Mesenchymal stem cell (in vitro differentiated cells and primary cell): Measurements from ENCODE around the gene FAM120B.

Experiments
- DNase-seq: peaks from one replicate; pipeline ENCODE4 v3.0.0-alpha.2; 2013
- H2AFZ ChIP-seq: one replicate; pipeline ENCODE4 v1.6.1; 2013; ENCODE audit warnings: low read depth, mild to moderate bottlenecking, control low read depth, inconsistent platforms, low read length, moderate library complexity
- H2AK5ac ChIP-seq: 2 replicates; pipeline ENCODE4 v1.6.1; 2013; ENCODE audit warnings: low read length, moderate library complexity, mild to moderate bottlenecking, inconsistent platforms; ENCODE audit not compliant: severe bottlenecking
- H2BK120ac ChIP-seq: one replicate; pipeline ENCODE4 v1.6.1; 2013; ENCODE audit warnings: low read depth, mild to moderate bottlenecking, inconsistent platforms, low read length, moderate library complexity
- H2BK12ac ChIP-seq, 2 experiments: one replicate each; pipeline ENCODE4 v1.6.1; 2013; ENCODE audit warnings: inconsistent platforms in 2 of 2, low read length in 2 of 2, mild to moderate bottlenecking in 2 of 2, moderate library complexity in 2 of 2, control low read depth in 1 of 2
- H2BK15ac ChIP-seq: one replicate; pipeline ENCODE4 v1.6.1; 2013; ENCODE audit warnings: mild to moderate bottlenecking, low read depth, inconsistent platforms; ENCODE audit not compliant: poor library complexity, severe bottlenecking
- H2BK5ac ChIP-seq: 2 replicates; pipeline ENCODE4 v1.6.1; 2013; ENCODE audit warnings: low read depth, mild to moderate bottlenecking, low read length, control low read depth, inconsistent platforms; ENCODE audit not compliant: poor library complexity, severe bottlenecking
- H3K14ac ChIP-seq, 2 experiments: one replicate each; pipeline ENCODE4 v1.6.1; 2013; ENCODE audit warnings: inconsistent platforms in 2 of 2, low read length in 2 of 2, control low read depth in 1 of 2, mild to moderate bottlenecking in 1 of 2, moderate library complexity in 1 of 2
- H3K18ac ChIP-seq, 2 experiments: one replicate each; pipeline ENCODE4 v1.6.1; 2013; ENCODE audit warnings: inconsistent platforms in 2 of 2, low read length in 2 of 2, control low read depth in 1 of 2, low read depth in 1 of 2, mild to moderate bottlenecking in 1 of 2
- H3K23ac ChIP-seq, 2 experiments: one replicate each; pipeline ENCODE4 v1.6.1; 2013; ENCODE audit warnings: inconsistent platforms in 2 of 2, low read length in 2 of 2, mild to moderate bottlenecking in 2 of 2, moderate library complexity in 2 of 2, control low read depth in 1 of 2
- H3K27ac ChIP-seq: 2 replicates; pipeline ENCODE4 v1.5.1; 2013; ENCODE audit warnings: mild to moderate bottlenecking, moderate library complexity, low read length, control low read depth, inconsistent platforms; ENCODE audit not compliant: poor library complexity, severe bottlenecking
- H3K27me3 ChIP-seq, 2 experiments: 2 replicates each; pipeline versions ENCODE4 v1.6.1 to v1.7.0; 2013; ENCODE audit warnings: low read length in 2 of 2, mild to moderate bottlenecking in 2 of 2, moderate library complexity in 2 of 2, control low read depth in 1 of 2, inconsistent platforms in 1 of 2; ENCODE audit not compliant: control insufficient read depth in 1 of 2, insufficient read depth in 1 of 2
- H3K36me3 ChIP-seq, 2 experiments: 2 replicates each; pipeline versions ENCODE4 v1.6.1 to v1.7.0; 2013; ENCODE audit warnings: low read length in 2 of 2, control low read depth in 1 of 2, inconsistent platforms in 1 of 2, low read depth in 1 of 2, mild to moderate bottlenecking in 1 of 2; ENCODE audit not compliant: insufficient read depth in 2 of 2, control insufficient read depth in 1 of 2
- H3K4ac ChIP-seq, 2 experiments: one replicate each; pipeline ENCODE4 v1.6.1; 2013; ENCODE audit warnings: inconsistent platforms in 2 of 2, low read length in 2 of 2, mild to moderate bottlenecking in 2 of 2, moderate library complexity in 2 of 2, control low read depth in 1 of 2, low read depth in 1 of 2
- H3K4me1 ChIP-seq: 2 replicates; pipeline ENCODE4 v1.6.1; 2013; ENCODE audit warnings: low read depth, low read length, control low read depth; ENCODE audit not compliant: control insufficient read depth, insufficient read depth
- H3K4me2 ChIP-seq: 2 replicates; pipeline ENCODE4 v1.6.1; 2013; ENCODE audit warnings: low read length, mild to moderate bottlenecking, inconsistent platforms; ENCODE audit not compliant: poor library complexity, severe bottlenecking
- H3K4me3 ChIP-seq, 2 experiments: 2 replicates each; pipeline versions ENCODE4 v1.5.1 to v1.7.0; 2013; ENCODE audit warnings: low read length in 2 of 2, mild to moderate bottlenecking in 2 of 2, control low read depth in 1 of 2, low read depth in 1 of 2; ENCODE audit not compliant: insufficient read depth in 1 of 2
- H3K79me1 ChIP-seq: replicated peaks from 2 replicates; pipeline ENCODE4 v1.6.1; 2013; ENCODE audit warnings: mild to moderate bottlenecking, control low read depth, low read length, inconsistent platforms; ENCODE audit not compliant: poor library complexity, severe bottlenecking
- H3K9ac ChIP-seq: 2 replicates; pipeline ENCODE4 v1.7.0; 2013; ENCODE audit warnings: mild to moderate bottlenecking, low read length, moderate library complexity
- H3K9me3 ChIP-seq: 2 replicates; pipeline ENCODE4 v1.7.0; 2013; ENCODE audit warnings: mild to moderate bottlenecking, low read length; ENCODE audit not compliant: control insufficient read depth
- H4K8ac ChIP-seq: one replicate; pipeline ENCODE4 v1.6.1; 2013; ENCODE audit warnings: inconsistent platforms, mild to moderate bottlenecking, low read length, moderate library complexity
- H4K91ac ChIP-seq: one replicate; pipeline ENCODE4 v1.6.1; 2013; ENCODE audit warnings: mild to moderate bottlenecking, low read length, inconsistent platforms
- WGBS: methylation state at CpG from one replicate; pipeline ENCODE4 v1.1.7; 2013; ENCODE audit warnings: mixed read lengths; 5-methylcytosine and 5-hydroxymethylcytosine counted together

Gene FAM120B

DNA sequence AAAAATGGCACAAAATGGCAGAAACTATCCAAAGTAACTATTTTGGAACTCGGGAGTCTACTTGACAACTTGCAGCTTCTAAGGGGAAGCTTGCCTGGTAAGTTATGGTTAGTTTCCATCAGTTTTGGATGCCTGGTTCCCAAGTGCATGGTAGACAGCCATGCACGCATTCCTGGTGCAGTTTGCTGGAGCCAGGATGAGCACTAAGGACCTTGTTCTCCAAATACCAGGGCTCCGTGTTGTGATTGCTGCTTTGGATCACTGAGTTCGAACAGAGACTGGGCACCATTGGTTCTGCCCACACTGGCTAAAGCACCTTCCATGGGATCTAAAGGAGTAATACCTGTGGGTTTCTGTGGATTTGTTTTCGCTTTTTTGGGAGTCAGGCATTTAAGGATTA lies 103.7 kb downstream of the FAM120B start:
- WGBS = 97% methylated on average over 5 of the region's 5 CpGs
- no peak overlapping the region for H2AK5ac ChIP-seq
- peaks cover 9% of the 10 kb centered on the region for H3K9me3 ChIP-seq
- no peak overlapping the region for H3K9ac ChIP-seq
- H3K18ac ChIP-seq = no peak overlapping the region
- H3K4ac ChIP-seq = no peak overlapping the region
- H3K23ac ChIP-seq = no peak overlapping the region
- peaks cover 8% of the 10 kb centered on the region for H3K4me1 ChIP-seq
- H2BK12ac ChIP-seq = no peak overlapping the region
- no peak overlapping the region for H2BK15ac ChIP-seq
- no peak overlapping the region for H4K91ac ChIP-seq
- H3K36me3 ChIP-seq = peaks cover 8 to 18% of the 10 kb centered on the region in 2 experiments
- no peak overlapping the region for H3K14ac ChIP-seq
- no peaks in the 10 kb centered on the region for H3K79me1 ChIP-seq
- no peaks in the 10 kb centered on the region for H3K27me3 ChIP-seq
- no peak for DNase-seq
- H3K4me2 ChIP-seq = no peak overlapping the region
- no peak overlapping the region for H2BK5ac ChIP-seq
- no peak overlapping the region for H4K8ac ChIP-seq
- H3K27ac ChIP-seq = no peak overlapping the region
- H2AFZ ChIP-seq = no peak overlapping the region
- H2BK120ac ChIP-seq = no peak overlapping the region
- no peak overlapping the region for H3K4me3 ChIP-seq

GRCh38 chr6:170415318-170415717 lies 108.8 kb downstream of the FAM120B start:
- Histone ChIP-seq H2BK15ac (no peak overlapping the region), H3K4me3 (no peak overlapping the region), H3K9me3 (peaks cover 15% of the 10 kb centered on the region), H3K4ac (no peak overlapping the region), H2BK12ac (no peak overlapping the region), H3K14ac (no peak overlapping the region), H3K27me3 (peaks cover 0 to 11% of the 10 kb centered on the region in 2 experiments), H4K91ac (no peak overlapping the region), H3K4me2 (no peak overlapping the region), H4K8ac (no peak overlapping the region), H2BK5ac (no peak overlapping the region), H3K79me1 (no peaks in the 10 kb centered on the region), H2BK120ac (no peak overlapping the region), H3K36me3 (no peaks in the 10 kb centered on the region), H3K27ac (no peak overlapping the region), H3K23ac (no peak overlapping the region), H3K4me1 (no peaks in the 10 kb centered on the region), H3K18ac (no peak overlapping the region), H2AK5ac (no peak overlapping the region), H2AFZ (no peak overlapping the region), H3K9ac (no peak overlapping the region)
- 93% methylated on average over 4 of the region's 4 CpGs for WGBS
- no peak for DNase-seq

- H3K4ac ChIP-seq = no peak overlapping the region
Measured at GRCh38 chr6:170416303-170416702, 109.7 kb downstream of the FAM120B start.

GRCh38 chr6:170416959-170417606 lies 110.5 kb downstream of the FAM120B start:
- Histone ChIP-seq H3K4ac (no peak overlapping the region), H3K27me3 (peaks cover 0 to 17% of the 10 kb centered on the region in 2 experiments), H3K18ac (no peak overlapping the region), H3K9me3 (peaks cover 13% of the 10 kb centered on the region), H3K4me1 (peaks cover 2% of the 10 kb centered on the region), H2AFZ (no peak overlapping the region), H3K36me3 (no peaks in the 10 kb centered on the region), H3K23ac (no peak overlapping the region), H2BK12ac (no peak overlapping the region), H3K27ac (no peak overlapping the region), H3K4me3 (no peak overlapping the region), H4K8ac (no peak overlapping the region), H3K14ac (no peak overlapping the region), H3K79me1 (no peaks in the 10 kb centered on the region), H4K91ac (no peak overlapping the region), H3K9ac (no peak overlapping the region), H2BK120ac (no peak overlapping the region), H2AK5ac (no peak overlapping the region), H2BK15ac (no peak overlapping the region), H2BK5ac (no peak overlapping the region), H3K4me2 (no peak overlapping the region)
- no peak for DNase-seq
- 94% methylated on average over 10 of the region's 10 CpGs for WGBS

More at GRCh38 chr6:170416303-170416702, 109.7 kb downstream of the FAM120B start:
- H2AFZ ChIP-seq = no peak overlapping the region
- no peak overlapping the region for H4K91ac ChIP-seq
- H3K36me3 ChIP-seq = no peaks in the 10 kb centered on the region
- H3K27ac ChIP-seq = no peak overlapping the region
- no peaks in the 10 kb centered on the region for H3K79me1 ChIP-seq
- H3K9me3 ChIP-seq = peaks cover 15% of the 10 kb centered on the region
- no peak overlapping the region for H2BK120ac ChIP-seq
- H3K14ac ChIP-seq = peak overlapping the region in 1 of 2 experiments; percentile 70
- WGBS = 89% methylated on average over 8 of the region's 8 CpGs
- H2AK5ac ChIP-seq = no peak overlapping the region
- H3K27me3 ChIP-seq = peaks cover 0 to 17% of the 10 kb centered on the region in 2 experiments
- DNase-seq = no peak
- H3K23ac ChIP-seq = no peak overlapping the region
- no peak overlapping the region for H3K4me2 ChIP-seq
- H3K4me1 ChIP-seq = no peaks in the 10 kb centered on the region
- H3K9ac ChIP-seq = no peak overlapping the region
- no peak overlapping the region for H2BK5ac ChIP-seq
- H3K4me3 ChIP-seq = no peak overlapping the region
- no peak overlapping the region for H4K8ac ChIP-seq
- peak overlapping the region in 1 of 2 experiments; percentile 25 for H2BK12ac ChIP-seq
- H3K18ac ChIP-seq = no peak overlapping the region
- H2BK15ac ChIP-seq = no peak overlapping the region
